ENCODE data around the gene PATJ.

GRCh38 chr1:61952675-61953074 is 210.4 kb downstream of the PATJ start:
- no peak for TF ChIP-seq CTCF (IDR thresholded peaks at IDR 0.05)
- TF ChIP-seq POLR2A (IDR thresholded peaks at IDR 0.05) = no peak
- no peak for TF ChIP-seq POLR2AphosphoS5 (IDR thresholded peaks at IDR 0.05)
